ENCODE data around the gene MDH2.

The MDH2 gene

GRCh38 chr7:76072243-76073148 is 24.6 kb downstream of the MDH2 start:
- TF ChIP-seq TSHZ2 (CRISPR knock-in tag; IDR thresholded peaks at IDR 0.05) (no peak), OSR1 (CRISPR knock-in tag; IDR thresholded peaks at IDR 0.05) (no peak), ZFP3 (CRISPR knock-in tag; IDR thresholded peaks at IDR 0.05) (no peak), BACH2 (CRISPR knock-in tag; IDR thresholded peaks at IDR 0.05; ENCODE audit: borderline replicate concordance) (no peak), CREB5 (CRISPR knock-in tag; IDR thresholded peaks at IDR 0.05; ENCODE audit: low read depth) (no peak), GLIS3 (CRISPR knock-in tag; IDR thresholded peaks at IDR 0.05) (no peak), ZNF8 (CRISPR knock-in tag; IDR thresholded peaks at IDR 0.05) (no peak), PATZ1 (CRISPR knock-in tag; IDR thresholded peaks at IDR 0.05; ENCODE audit: borderline replicate concordance) (no peak), ZC3H10 (CRISPR knock-in tag; IDR thresholded peaks at IDR 0.05) (no peak)
- no peak for ATAC-seq

GRCh38 chr7:76073335-76073990 is 25.6 kb downstream of the MDH2 start:
- ATAC-seq: no peak
- TF ChIP-seq CREB5 (CRISPR knock-in tag; IDR thresholded peaks at IDR 0.05; ENCODE audit: low read depth) (no peak), TCF4 (CRISPR knock-in tag; IDR thresholded peaks at IDR 0.05; ENCODE audit: borderline replicate concordance) (no peak), ISL1 (CRISPR knock-in tag; IDR thresholded peaks at IDR 0.05) (no peak), TOX (CRISPR knock-in tag; IDR thresholded peaks at IDR 0.05; ENCODE audit: borderline replicate concordance) (no peak), OSR1 (CRISPR knock-in tag; IDR thresholded peaks at IDR 0.05) (no peak), PPARA (CRISPR knock-in tag; IDR thresholded peaks at IDR 0.05; ENCODE audit: borderline replicate concordance) (no peak), RARB (CRISPR knock-in tag; IDR thresholded peaks at IDR 0.05) (no peak), GLIS3 (CRISPR knock-in tag; IDR thresholded peaks at IDR 0.05) (no peak), ESRRG (CRISPR knock-in tag; IDR thresholded peaks at IDR 0.05) (no peak), SNAI2 (CRISPR knock-in tag; IDR thresholded peaks at IDR 0.05) (no peak), ZNF8 (CRISPR knock-in tag; IDR thresholded peaks at IDR 0.05) (no peak), ZFP30 (CRISPR knock-in tag; IDR thresholded peaks at IDR 0.05) (no peak)

- no peak for ATAC-seq
These were observed 26.5 kb downstream of the MDH2 start for GRCh38 chr7:76074306-76074971.

More at GRCh38 chr7:76074306-76074971, 26.5 kb downstream of the MDH2 start:
- TF ChIP-seq ZNF8 (CRISPR knock-in tag; IDR thresholded peaks at IDR 0.05): no peak
- TF ChIP-seq TSHZ2 (CRISPR knock-in tag; IDR thresholded peaks at IDR 0.05): no peak
- no peak for TF ChIP-seq POU6F1 (CRISPR knock-in tag; IDR thresholded peaks at IDR 0.05; ENCODE audit: borderline replicate concordance, low read depth)
- no peak for TF ChIP-seq CREB5 (CRISPR knock-in tag; IDR thresholded peaks at IDR 0.05; ENCODE audit: low read depth)
- no peak for TF ChIP-seq SNAI2 (CRISPR knock-in tag; IDR thresholded peaks at IDR 0.05)
- TF ChIP-seq GLIS3 (CRISPR knock-in tag; IDR thresholded peaks at IDR 0.05): no peak
- TF ChIP-seq TCF4 (CRISPR knock-in tag; IDR thresholded peaks at IDR 0.05; ENCODE audit: borderline replicate concordance): no peak

All from SK-N-SH treated with all-trans-retinoic acid at 6 μM for 48 hours (cell line).